SK-N-SH (cell line): Measurements from ENCODE around the gene SLC66A2.

Source experiments
- RFX5 ChIP-seq: IDR thresholded peaks from 2 replicates; pipeline ENCODE4 v1.6.1; 2012; ENCODE audit warnings: mild to moderate bottlenecking, improper control_type of control experiment, low read length
- ZBTB33 ChIP-seq: IDR thresholded peaks from 2 replicates; pipeline ENCODE4 v1.4.0; 2012; ENCODE audit warnings: low read depth, borderline replicate concordance

GRCh38 chr18:79945118-79946042 lies 6.1 kb downstream of the SLC66A2 start:
- TF ChIP-seq ZBTB33 (no peak), RFX5 (no peak)
